H1 (cell line): ENCODE data around the gene CLDN25. TPM values are rescaled to one million over a fixed set of nuclear protein-coding genes. Genes with fewer than 3 reads are reported as not detected.

Experiments used
- CTCF ChIA-PET: fragments of 300-600 bp; sonication (Branson Sonifier 250); formaldehyde crosslinking; loops from one replicate; lab custom pipeline; 2021; ENCODE audit not compliant: partially characterized antibody; lab: Charles Lee
- POLR2A ChIA-PET: fragments of 300-600 bp; sonication (Branson Sonifier 250); formaldehyde crosslinking; loops from one replicate; lab custom pipeline; 2021; ENCODE audit warnings: inconsistent platforms; ENCODE audit not compliant: partially characterized antibody; lab: Charles Lee
- DNase-seq, 2 experiments: peaks; one replicate each; pipeline versions ENCODE4 v3.0.0 to v3.0.0-alpha.2; 2010 to 2022; ENCODE audit warnings: low spot score in 2 of 2, low read depth in 1 of 2, mixed read lengths in 1 of 2
- FAIRE-seq: peaks from 2 replicates; lab custom pipeline; 2011; peaks lifted over from hg19 to GRCh38; lab: Jason Lieb, UNC
- H2AFZ ChIP-seq: 2 replicates; pipeline ENCODE4 v1.8.1; 2012; ENCODE audit warnings: low read length, inconsistent platforms
- H2AK5ac ChIP-seq: 2 replicates; pipeline ENCODE4 v1.6.1; 2013; ENCODE audit warnings: low read depth, low read length
- H2BK120ac ChIP-seq: replicated peaks from 2 replicates; pipeline ENCODE3; 2013; ENCODE audit warnings: low read depth, low read length, inconsistent platforms
- H2BK12ac ChIP-seq: 2 replicates; pipeline ENCODE4 v1.6.1; 2013; ENCODE audit warnings: low read depth, low read length
- H2BK15ac ChIP-seq: 2 replicates; pipeline ENCODE4 v1.6.1; 2013; ENCODE audit warnings: low read length
- H2BK20ac ChIP-seq: 2 replicates; pipeline ENCODE4 v1.6.1; 2013; ENCODE audit warnings: low read length
- H2BK5ac ChIP-seq: 2 replicates; pipeline ENCODE4 v1.6.1; 2013; ENCODE audit warnings: low read depth, low read length
- H3K14ac ChIP-seq: 2 replicates; pipeline ENCODE4 v1.6.1; 2013; ENCODE audit warnings: inconsistent platforms; ENCODE audit not compliant: insufficient read length
- H3K18ac ChIP-seq: 2 replicates; pipeline ENCODE4 v1.6.1; 2013; ENCODE audit warnings: low read length; ENCODE audit errors: extremely low read depth
- H3K23ac ChIP-seq: 2 replicates; pipeline ENCODE4 v1.6.1; 2013; ENCODE audit warnings: inconsistent platforms; ENCODE audit not compliant: insufficient read length
- H3K23me2 ChIP-seq: 2 replicates; pipeline ENCODE4 v1.6.1; 2013; ENCODE audit warnings: low read depth, low read length
- H3K27ac ChIP-seq: 2 replicates; pipeline ENCODE4 v1.6.1; 2011; ENCODE audit warnings: low read depth, low read length, inconsistent platforms
- H3K27me3 ChIP-seq, 4 experiments: replicated peaks in 1 of 4; 1 replicate in 1 of 4; 2 replicates in 3 of 4; pipeline versions ENCODE4 v1.6.1 to v1.8.1; 2011 to 2013; ENCODE audit warnings: low read length in 3 of 4, mild to moderate bottlenecking in 3 of 4, inconsistent platforms in 2 of 4, mixed read lengths in 2 of 4, moderate library complexity in 1 of 4; ENCODE audit not compliant: control insufficient read depth in 3 of 4, insufficient read depth in 3 of 4; ENCODE audit errors: extremely low read depth in 1 of 4
- H3K36me3 ChIP-seq, 4 experiments: 2 replicates each; pipeline versions ENCODE4 v1.6.1 to v1.8.1; 2011 to 2013; ENCODE audit warnings: mild to moderate bottlenecking in 4 of 4, low read length in 3 of 4, moderate library complexity in 2 of 4, control low read depth in 1 of 4, inconsistent platforms in 1 of 4; ENCODE audit not compliant: insufficient read depth in 4 of 4, control insufficient read depth in 2 of 4
- H3K4ac ChIP-seq: replicated peaks from 2 replicates; pipeline ENCODE3; 2013; ENCODE audit warnings: low read length, low read depth, mixed read lengths, inconsistent platforms; ENCODE audit not compliant: insufficient read length
- H3K4me1 ChIP-seq, 4 experiments: replicated peaks in 1 of 4; 1 replicate in 1 of 4; 2 replicates in 3 of 4; pipeline versions ENCODE4 v1.6.1 to v1.8.1; 2011 to 2013; ENCODE audit warnings: low read length in 3 of 4, inconsistent platforms in 2 of 4, mixed read lengths in 1 of 4; ENCODE audit not compliant: insufficient read depth in 4 of 4, control insufficient read depth in 3 of 4
- H3K4me2 ChIP-seq, 2 experiments: 2 replicates each; pipeline versions ENCODE4 v1.6.1 to v1.8.1; 2011 to 2013; ENCODE audit warnings: low read depth in 2 of 2, low read length in 2 of 2, control low read depth in 1 of 2, inconsistent platforms in 1 of 2, mild to moderate bottlenecking in 1 of 2; ENCODE audit not compliant: insufficient read depth in 1 of 2
- H3K4me3 ChIP-seq, 4 experiments: fragments of 200-600, 300-600 bp in 1 of 4; sonication (generic), shearing (Covaris generic), sonication (Bioruptor Twin) in 1 of 4; 2 replicates each; pipeline versions ENCODE4 v1.5.1 to v1.8.1; 2011 to 2016; ENCODE audit warnings: low read length in 4 of 4, low read depth in 3 of 4, control low read depth in 2 of 4, inconsistent platforms in 2 of 4, mild to moderate bottlenecking in 2 of 4, mixed read lengths in 1 of 4, moderate library complexity in 1 of 4; ENCODE audit not compliant: insufficient read depth in 2 of 4; ENCODE audit errors: extremely low read depth in 1 of 4
- H3K56ac ChIP-seq: replicated peaks from 2 replicates; pipeline ENCODE3; 2013; ENCODE audit warnings: low read depth, mild to moderate bottlenecking, mixed read lengths, low read length, inconsistent platforms; ENCODE audit not compliant: insufficient read length
- H3K79me1 ChIP-seq: 2 replicates; pipeline ENCODE4 v1.6.1; 2013; ENCODE audit warnings: low read depth, low read length, control low read depth
- H3K79me2 ChIP-seq, 2 experiments: 2 replicates each; pipeline versions ENCODE4 v1.6.1 to v1.8.1; 2012 to 2013; ENCODE audit warnings: low read length in 2 of 2, mild to moderate bottlenecking in 2 of 2, inconsistent platforms in 1 of 2; ENCODE audit not compliant: insufficient read depth in 2 of 2, control insufficient read depth in 1 of 2
- H3K9ac ChIP-seq, 4 experiments: replicated peaks in 1 of 4; 1 replicate in 1 of 4; 2 replicates in 3 of 4; pipeline versions ENCODE4 v1.6.1 to v1.8.1; 2011 to 2013; ENCODE audit warnings: low read depth in 3 of 4, low read length in 3 of 4, control low read depth in 2 of 4, mild to moderate bottlenecking in 2 of 4, moderate library complexity in 2 of 4, inconsistent platforms in 1 of 4; ENCODE audit errors: extremely low read depth in 1 of 4
- H3K9me3 ChIP-seq, 2 experiments: 2 replicates each; pipeline versions ENCODE4 v1.6.1 to v1.8.1; 2012 to 2013; ENCODE audit warnings: mild to moderate bottlenecking in 2 of 2, moderate library complexity in 2 of 2, control low read depth in 1 of 2, inconsistent platforms in 1 of 2, low read depth in 1 of 2, low read length in 1 of 2, mixed read lengths in 1 of 2; ENCODE audit not compliant: insufficient read depth in 2 of 2
- H4K20me1 ChIP-seq, 2 experiments: replicated peaks in 1 of 2; 2 replicates each; pipeline versions ENCODE3 to v1.8.1; 2011 to 2013; ENCODE audit warnings: inconsistent platforms in 2 of 2, low read length in 2 of 2, mild to moderate bottlenecking in 1 of 2; ENCODE audit not compliant: insufficient read depth in 2 of 2, control insufficient read depth in 1 of 2
- H4K5ac ChIP-seq: 2 replicates; pipeline ENCODE4 v1.6.1; 2013; ENCODE audit warnings: low read length, low read depth, mixed read lengths, inconsistent platforms; ENCODE audit not compliant: insufficient read length
- H4K8ac ChIP-seq: 2 replicates; pipeline ENCODE4 v1.8.0; 2013; ENCODE audit warnings: mild to moderate bottlenecking, moderate library complexity, low read length, inconsistent platforms; ENCODE audit not compliant: insufficient read depth; ENCODE audit errors: extremely low read depth
- H4K91ac ChIP-seq: replicated peaks from 2 replicates; pipeline ENCODE3; 2013; ENCODE audit warnings: low read length, mixed read lengths, inconsistent platforms; ENCODE audit not compliant: insufficient read length
- EGR1 ChIP-seq: IDR thresholded peaks from 2 replicates; pipeline ENCODE4 v1.6.1; 2011; ENCODE audit warnings: low read depth, low read length, borderline replicate concordance
- GTF2F1 ChIP-seq: IDR thresholded peaks from 2 replicates; pipeline ENCODE4 v1.6.1; 2012; ENCODE audit warnings: low read depth, low read length, improper control_type of control experiment, borderline replicate concordance
- HDAC2 ChIP-seq, 2 experiments: fragments of 300-600 bp in 1 of 2; sonication (generic) in 1 of 2; IDR thresholded peaks; 2 replicates each; pipeline ENCODE4 v1.6.1; 2011 to 2012; ENCODE audit warnings: low read depth in 2 of 2, low read length in 2 of 2, mild to moderate bottlenecking in 2 of 2, moderate library complexity in 2 of 2, borderline replicate concordance in 1 of 2, inconsistent platforms in 1 of 2
- JUN ChIP-seq: IDR thresholded peaks from 2 replicates; pipeline ENCODE4 v1.6.1; 2011; ENCODE audit warnings: low read depth, mild to moderate bottlenecking, improper control_type of control experiment, low read length
- KDM4A ChIP-seq: IDR thresholded peaks from one replicate; pipeline ENCODE4 v1.7.1; 2012; ENCODE audit warnings: low read depth, mild to moderate bottlenecking, moderate library complexity, low read length, inconsistent platforms; ENCODE audit not compliant: severe bottlenecking
- KDM5A ChIP-seq: fragments of 200-600 bp; IDR thresholded peaks from 2 replicates; pipeline ENCODE4 v1.7.1; 2012; ENCODE audit warnings: mild to moderate bottlenecking, low read length, inconsistent platforms, mixed read lengths
- PHF8 ChIP-seq: fragments of 200-600 bp; sonication (generic); conservative IDR thresholded peaks from 2 replicates; pipeline ENCODE4 v1.7.1; 2012; ENCODE audit warnings: low read depth, mild to moderate bottlenecking, inconsistent platforms, low read length, moderate library complexity
- SIN3A ChIP-seq, 2 experiments: IDR thresholded peaks in 1 of 2; conservative IDR thresholded peaks in 1 of 2; 2 replicates each; pipeline ENCODE4 v1.6.1; 2011 to 2012; ENCODE audit warnings: low read length in 2 of 2, improper control_type of control experiment in 1 of 2, low read depth in 1 of 2, mild to moderate bottlenecking in 1 of 2
- SP4 ChIP-seq: IDR thresholded peaks from 2 replicates; pipeline ENCODE4 v1.6.1; 2012; ENCODE audit warnings: low read length, inconsistent platforms
- TAF1 ChIP-seq: IDR thresholded peaks from 2 replicates; pipeline ENCODE4 v1.6.1; 2011; ENCODE audit warnings: mild to moderate bottlenecking, low read depth, low read length
- WGBS, 2 experiments: shearing (Covaris generic) in 1 of 2; methylation state at CpG; one replicate each; pipeline versions ENCODE4 v1.1.6 to v1.1.7; 2013 to 2015; ENCODE audit warnings: low lambda C conversion rate in 2 of 2, mixed read lengths in 2 of 2, inconsistent platforms in 1 of 2, low coverage in 1 of 2, missing lambda C conversion rate in 1 of 2; ENCODE audit not compliant: insufficient replicate concordance in 2 of 2, insufficient coverage in 1 of 2, insufficient read length in 1 of 2; ENCODE audit errors: extremely low coverage in 1 of 2, missing lambda C conversion rate in 1 of 2; 5-methylcytosine and 5-hydroxymethylcytosine counted together
- polyA plus RNA-seq, 7 experiments: library from polyadenylated mRNA; depleted of rRNA in 3 of 7; stranded (reverse) in 5 of 7; unstranded in 2 of 7; fragments of >200 nt in 5 of 7; fragments of 200-250 nt in 2 of 7; gene quantifications; 1 replicate in 5 of 7; 2 replicates in 1 of 7; 4 replicates in 1 of 7; pipeline versions ENCODE4 v1.2.1 to v1.2.3, GENCODE V29; 2011 to 2013; ENCODE audit warnings: missing spikeins in 2 of 7, mixed read lengths in 2 of 7
- total RNA-seq: library from RNA; stranded (reverse); fragmentation: NEBNext Ultra II Directional; extraction: Animal tissue kit (Norgen Biotek cat#: 25700); gene quantifications from 2 replicates; pipeline ENCODE4 v1.2.1, GENCODE V29; 2021

CLDN25 gene
- total and polyA plus RNA-seq, 2 of the 8 experiments (the other 6 are each of a cell fraction or from before 2014, with no cell fraction given): not detected

GRCh38 chr11:113760241-113760640, 19.4 kb upstream of the CLDN25 start:
- H3K9ac ChIP-seq: no peak overlapping the region
- no peak overlapping the region for H4K8ac ChIP-seq
- CTCF ChIA-PET: interaction anchor here (1.5 kb wide), 1 partner anchor 13 kb away, joined by 5 read pairs; the partner anchor contains the start of gene ZW10
- no peak overlapping the region for H3K14ac ChIP-seq
- H3K4ac ChIP-seq: no peak overlapping the region
- no peak for TF ChIP-seq SP4
- no peak for TF ChIP-seq GTF2F1
- no peak for TF ChIP-seq JUN
- no peak for TF ChIP-seq HDAC2 (IDR thresholded peaks at IDR 0.05; ENCODE audit: borderline replicate concordance in 1 of 2, low read depth in 2 of 2, low read length in 2 of 2)
- no peak for TF ChIP-seq KDM4A
- TF ChIP-seq SIN3A (conservative IDR thresholded peaks at IDR 0.05 in 1 of 2, IDR thresholded peaks at IDR 0.05 in 1 of 2; ENCODE audit: low read depth in 1 of 2, low read length in 2 of 2): no peak
- no peak for TF ChIP-seq PHF8
- no peak for TF ChIP-seq EGR1
- TF ChIP-seq TAF1: no peak
- no peak for TF ChIP-seq KDM5A
- H3K56ac ChIP-seq: no peak overlapping the region
- H3K23me2 ChIP-seq: no peaks in the 10 kb centered on the region
- H3K4me3 ChIP-seq: no peak overlapping the region
- no peak overlapping the region for H2BK120ac ChIP-seq
- H3K36me3 ChIP-seq: peaks cover 2 to 42% (median 23%) of the 10 kb centered on the region in 4 experiments; a peak in 7 of 8 replicates
- no peak overlapping the region for H2AK5ac ChIP-seq
- no peaks in the 10 kb centered on the region; the same call in 1 of the 2 replicates for H3K79me1 ChIP-seq
- FAIRE-seq (no peak), DNase-seq (no peak)
- H2BK15ac ChIP-seq: no peak overlapping the region
- no peak overlapping the region for H3K18ac ChIP-seq
- H4K5ac ChIP-seq: no peak overlapping the region
- H3K79me2 ChIP-seq: no peaks in the 10 kb centered on the region; a peak in 2 of 4 replicates
- H3K9me3 ChIP-seq: no peaks in the 10 kb centered on the region
- H3K27me3 ChIP-seq: no peaks in the 10 kb centered on the region
- no peaks in the 10 kb centered on the region for H3K4me1 ChIP-seq
- no peak overlapping the region for H2BK12ac ChIP-seq
- no peak overlapping the region for H3K27ac ChIP-seq
- H2BK20ac ChIP-seq: no peak overlapping the region
- POLR2A ChIA-PET: no interaction called here
- no peak overlapping the region for H3K4me2 ChIP-seq
- H3K23ac ChIP-seq: no peak overlapping the region
- H2BK5ac ChIP-seq: no peak overlapping the region
- H4K91ac ChIP-seq: no peak overlapping the region
- 94% methylated on average over 3 of the region's 3 CpGs; no CpG with 5 or more reads in 1 of the 2 experiments for WGBS, 2 experiments
- peaks cover 0 to 4% of the 10 kb centered on the region in 2 experiments for H4K20me1 ChIP-seq
- no peak overlapping the region for H2AFZ ChIP-seq
